GM12873 (cell line): ENCODE data around the gene TP53AIP1.

ENCODE experiments used
- CTCF ChIP-seq: IDR thresholded peaks from 2 replicates; pipeline ENCODE4 v1.5.1; 2012; ENCODE audit warnings: low read depth, mild to moderate bottlenecking, moderate library complexity, low read length, control low read depth; ENCODE audit not compliant: insufficient read depth; ENCODE audit errors: missing control alignments

Gene TP53AIP1

DNA sequence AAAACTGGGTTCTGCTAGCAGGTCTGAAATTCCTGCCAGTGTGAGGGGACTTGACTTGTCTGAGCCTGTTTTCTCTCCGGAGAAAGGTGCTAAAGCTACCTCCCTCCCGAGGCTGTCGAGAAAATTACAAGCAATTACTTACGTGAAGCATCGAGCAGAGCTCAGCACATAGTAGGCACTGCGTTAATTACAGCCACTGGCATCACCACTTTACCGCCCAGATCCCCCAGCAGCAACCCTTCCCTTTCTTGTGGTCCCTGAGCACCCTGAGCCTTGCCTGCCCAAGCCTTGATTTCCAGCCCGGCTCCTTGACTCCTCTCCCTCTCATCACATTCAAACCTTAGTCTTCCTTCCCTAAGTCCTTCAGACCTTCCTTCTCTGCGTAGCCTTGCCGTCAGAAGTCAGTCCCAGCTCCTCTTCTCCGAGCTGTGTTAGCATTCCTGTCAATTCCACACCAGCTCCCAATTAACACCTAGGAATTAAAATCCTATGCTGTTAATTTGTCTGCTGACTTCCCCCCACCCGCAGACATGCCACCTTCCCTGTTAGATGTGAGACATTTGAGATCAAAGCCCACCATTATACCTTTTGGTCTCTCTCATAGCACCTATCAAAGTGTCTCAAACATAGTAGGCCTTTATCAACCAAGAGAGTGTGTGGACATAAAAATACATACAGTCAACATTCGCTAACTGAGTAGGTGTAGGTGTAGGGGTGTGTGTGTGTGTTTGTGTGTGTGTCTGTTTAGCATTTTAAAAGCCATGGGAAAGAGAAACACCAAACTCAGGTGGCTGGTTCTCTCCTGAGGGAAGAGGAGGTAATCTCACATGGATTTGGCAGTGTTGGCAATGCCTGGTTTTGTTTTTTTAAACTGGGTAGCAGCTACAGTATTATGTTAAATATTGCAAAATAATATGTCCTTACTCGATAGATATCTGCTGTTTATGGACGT is 54.4 kb downstream of the TP53AIP1 start:
- no peak for TF ChIP-seq CTCF

GRCh38 chr11:128886406-128887124 is 56.1 kb downstream of the TP53AIP1 start:
- TF ChIP-seq CTCF: peak; percentile 32
